Right lobe of liver (tissue), 4 donors: ENCODE data around the gene BLOC1S4.

Source experiments
- CTCF ChIP-seq, 4 donors: fragments of 200-600 bp in 3 of 4; fragments of 450-650 bp in 1 of 4; IDR thresholded peaks; one replicate each; pipeline versions ENCODE4 v1.5.1 to v1.8.0; 2016 to 2022; ENCODE audit warnings: antibody characterized with exemption in 4 of 4, mild to moderate bottlenecking in 2 of 4
- POLR2A ChIP-seq: fragments of 450-650 bp; IDR thresholded peaks from one replicate; pipeline ENCODE4 v1.6.1; 2017; ENCODE audit warnings: antibody characterized with exemption, mild to moderate bottlenecking
- donor health status: DM: no; HTN: no; CAD: no.
- donor health status: DM: no; HTN: no; CAD: no.
- donor health status: DM: no; HTN: yes; CAD: no.

- TF ChIP-seq CTCF (IDR thresholded peaks at IDR 0.05) (no peak), POLR2A (no peak)
Measured at GRCh38 chr4:6676722-6677558, 39.0 kb upstream of the BLOC1S4 start.
